Measurements from ENCODE around the gene CDKN2B-AS1.
"Not testable (repeated sequence)": the region's sequence is repeated elsewhere in the genome, so short reads cannot be mapped to it uniquely, and the experiment has no call there.

Gene CDKN2B-AS1

GRCh38 chr9:22053178-22053577, 58.6 kb downstream of the CDKN2B-AS1 start:
- no peaks in the 10 kb centered on the region for H3K27me3 ChIP-seq (ENCODE audit: control insufficient read depth in 5 of 5, insufficient read depth in 4 of 5, low read length in 5 of 5)
- no peak overlapping the region for H3K27ac ChIP-seq (ENCODE audit: low read depth, low read length)
- no peaks in the 10 kb centered on the region for H3K36me3 ChIP-seq (ENCODE audit: control insufficient read depth in 5 of 5, insufficient read depth in 5 of 5, low read length in 5 of 5)
- no peaks in the 10 kb centered on the region for H3K9me3 ChIP-seq (ENCODE audit: control insufficient read depth in 5 of 5, low read length in 5 of 5)
- peaks cover 3 to 20% (median 13%) of the 10 kb centered on the region in 5 donors for H3K4me1 ChIP-seq (ENCODE audit: control insufficient read depth in 5 of 5, insufficient read depth in 5 of 5, low read length in 5 of 5)
- no peak overlapping the region for H3K4me3 ChIP-seq (ENCODE audit: low read depth in 1 of 5, low read length in 5 of 5)
- no peak overlapping the region for H3K9ac ChIP-seq (ENCODE audit: low read length in 5 of 5)

- H3K9me3 ChIP-seq (ENCODE audit: control insufficient read depth in 5 of 5, low read length in 5 of 5) = no peaks in the 10 kb centered on the region
- H3K4me3 ChIP-seq (ENCODE audit: low read depth in 1 of 5, low read length in 5 of 5) = no peak overlapping the region
- H3K27me3 ChIP-seq (ENCODE audit: control insufficient read depth in 5 of 5, insufficient read depth in 4 of 5, low read length in 5 of 5) = no peaks in the 10 kb centered on the region
- no peak overlapping the region for H3K9ac ChIP-seq (ENCODE audit: low read length in 5 of 5)
- H3K4me1 ChIP-seq (ENCODE audit: control insufficient read depth in 5 of 5, insufficient read depth in 5 of 5, low read length in 5 of 5) = peaks cover 3 to 17% (median 11%) of the 10 kb centered on the region in 5 donors
- no peak overlapping the region for H3K27ac ChIP-seq (ENCODE audit: low read depth, low read length)
- H3K36me3 ChIP-seq (ENCODE audit: control insufficient read depth in 5 of 5, insufficient read depth in 5 of 5, low read length in 5 of 5) = no peaks in the 10 kb centered on the region
These were observed 59.5 kb downstream of the CDKN2B-AS1 start for GRCh38 chr9:22054076-22054475.

GRCh38 chr9:22054529-22054928, 59.9 kb downstream of the CDKN2B-AS1 start:
- Histone ChIP-seq H3K27me3 (ENCODE audit: control insufficient read depth in 5 of 5, insufficient read depth in 4 of 5, low read length in 5 of 5) (no peaks in the 10 kb centered on the region), H3K9me3 (ENCODE audit: control insufficient read depth in 5 of 5, low read length in 5 of 5) (no peaks in the 10 kb centered on the region), H3K27ac (ENCODE audit: low read depth, low read length) (no peak overlapping the region), H3K4me1 (ENCODE audit: control insufficient read depth in 5 of 5, insufficient read depth in 5 of 5, low read length in 5 of 5) (peaks cover 3 to 13% (median 9%) of the 10 kb centered on the region in 5 donors), H3K9ac (ENCODE audit: low read length in 5 of 5) (no peak overlapping the region), H3K36me3 (ENCODE audit: control insufficient read depth in 5 of 5, insufficient read depth in 5 of 5, low read length in 5 of 5) (no peaks in the 10 kb centered on the region), H3K4me3 (ENCODE audit: low read depth in 1 of 5, low read length in 5 of 5) (no peak overlapping the region)

GRCh38 chr9:22055090-22055489, 60.5 kb downstream of the CDKN2B-AS1 start:
- H3K4me1 ChIP-seq (ENCODE audit: control insufficient read depth in 5 of 5, insufficient read depth in 5 of 5, low read length in 5 of 5) = peaks cover 3 to 11% (median 8%) of the 10 kb centered on the region in 5 donors
- no peak overlapping the region for H3K27ac ChIP-seq (ENCODE audit: low read depth, low read length)
- no peaks in the 10 kb centered on the region for H3K27me3 ChIP-seq (ENCODE audit: control insufficient read depth in 5 of 5, insufficient read depth in 4 of 5, low read length in 5 of 5)
- H3K9me3 ChIP-seq (ENCODE audit: control insufficient read depth in 5 of 5, low read length in 5 of 5) = no peaks in the 10 kb centered on the region
- H3K9ac ChIP-seq (ENCODE audit: low read length in 5 of 5) = no peak overlapping the region
- no peak overlapping the region for H3K4me3 ChIP-seq (ENCODE audit: low read depth in 1 of 5, low read length in 5 of 5)
- no peaks in the 10 kb centered on the region for H3K36me3 ChIP-seq (ENCODE audit: control insufficient read depth in 5 of 5, insufficient read depth in 5 of 5, low read length in 5 of 5)

GRCh38 chr9:22056402-22056801, 61.8 kb downstream of the CDKN2B-AS1 start:
- no peak overlapping the region for H3K9ac ChIP-seq (ENCODE audit: low read length in 5 of 5)
- H3K9me3 ChIP-seq (ENCODE audit: control insufficient read depth in 5 of 5, low read length in 5 of 5) = no peaks in the 10 kb centered on the region
- peaks cover 0 to 12% (median 6%) of the 10 kb centered on the region in 5 donors for H3K4me1 ChIP-seq (ENCODE audit: control insufficient read depth in 5 of 5, insufficient read depth in 5 of 5, low read length in 5 of 5)
- H3K4me3 ChIP-seq (ENCODE audit: low read depth in 1 of 5, low read length in 5 of 5) = no peak overlapping the region
- no peaks in the 10 kb centered on the region for H3K27me3 ChIP-seq (ENCODE audit: control insufficient read depth in 5 of 5, insufficient read depth in 4 of 5, low read length in 5 of 5)
- H3K36me3 ChIP-seq (ENCODE audit: control insufficient read depth in 5 of 5, insufficient read depth in 5 of 5, low read length in 5 of 5) = no peaks in the 10 kb centered on the region
- no peak overlapping the region for H3K27ac ChIP-seq (ENCODE audit: low read depth, low read length)

GRCh38 chr9:22057972-22058371, 63.4 kb downstream of the CDKN2B-AS1 start:
- H3K9ac ChIP-seq (ENCODE audit: low read length in 5 of 5); H3K27ac ChIP-seq (ENCODE audit: low read depth, low read length); H3K36me3 ChIP-seq (ENCODE audit: control insufficient read depth in 5 of 5, insufficient read depth in 5 of 5, low read length in 5 of 5); H3K27me3 ChIP-seq (ENCODE audit: control insufficient read depth in 5 of 5, insufficient read depth in 4 of 5, low read length in 5 of 5); H3K4me3 ChIP-seq (ENCODE audit: low read depth in 1 of 5, low read length in 5 of 5); H3K9me3 ChIP-seq (ENCODE audit: control insufficient read depth in 5 of 5, low read length in 5 of 5): not testable (repeated sequence)
- H3K4me1 ChIP-seq (ENCODE audit: control insufficient read depth in 5 of 5, insufficient read depth in 5 of 5, low read length in 5 of 5) = peaks cover 0 to 12% (median 10%) of the 10 kb centered on the region in 5 donors

GRCh38 chr9:22060831-22061383, 66.3 kb downstream of the CDKN2B-AS1 start:
- no peak overlapping the region for H3K9ac ChIP-seq (ENCODE audit: low read length in 5 of 5)
- H3K36me3 ChIP-seq (ENCODE audit: control insufficient read depth in 5 of 5, insufficient read depth in 5 of 5, low read length in 5 of 5) = no peaks in the 10 kb centered on the region
- peak overlapping the region; percentile 30 for H3K27ac ChIP-seq (ENCODE audit: low read depth, low read length)
- no peaks in the 10 kb centered on the region for H3K9me3 ChIP-seq (ENCODE audit: control insufficient read depth in 5 of 5, low read length in 5 of 5)
- no peak overlapping the region for H3K4me3 ChIP-seq (ENCODE audit: low read depth in 1 of 5, low read length in 5 of 5)
- H3K27me3 ChIP-seq (ENCODE audit: control insufficient read depth in 5 of 5, insufficient read depth in 4 of 5, low read length in 5 of 5) = no peaks in the 10 kb centered on the region
- H3K4me1 ChIP-seq (ENCODE audit: control insufficient read depth in 5 of 5, insufficient read depth in 5 of 5, low read length in 5 of 5) = peaks cover 0 to 12% (median 10%) of the 10 kb centered on the region in 5 donors

- Histone ChIP-seq H3K9ac (ENCODE audit: low read length in 5 of 5) (no peak overlapping the region), H3K4me1 (ENCODE audit: control insufficient read depth in 5 of 5, insufficient read depth in 5 of 5, low read length in 5 of 5) (peaks cover 0 to 9% (median 6%) of the 10 kb centered on the region in 5 donors)
These were observed 70.4 kb downstream of the CDKN2B-AS1 start for GRCh38 chr9:22064957-22065356.

GRCh38 chr9:22065431-22066200, 71.0 kb downstream of the CDKN2B-AS1 start:
- H3K27ac ChIP-seq (ENCODE audit: low read depth, low read length) = no peak overlapping the region
- no peaks in the 10 kb centered on the region for H3K36me3 ChIP-seq (ENCODE audit: control insufficient read depth in 5 of 5, insufficient read depth in 5 of 5, low read length in 5 of 5)
- H3K9ac ChIP-seq (ENCODE audit: low read length in 5 of 5) = no peak overlapping the region
- no peaks in the 10 kb centered on the region for H3K9me3 ChIP-seq (ENCODE audit: control insufficient read depth in 5 of 5, low read length in 5 of 5)
- no peak overlapping the region for H3K4me3 ChIP-seq (ENCODE audit: low read depth in 1 of 5, low read length in 5 of 5)
- no peaks in the 10 kb centered on the region for H3K27me3 ChIP-seq (ENCODE audit: control insufficient read depth in 5 of 5, insufficient read depth in 4 of 5, low read length in 5 of 5)
- H3K4me1 ChIP-seq (ENCODE audit: control insufficient read depth in 5 of 5, insufficient read depth in 5 of 5, low read length in 5 of 5) = peaks cover 0 to 4% (median 3%) of the 10 kb centered on the region in 5 donors

More at GRCh38 chr9:22064957-22065356, 70.4 kb downstream of the CDKN2B-AS1 start:
- no peak overlapping the region for H3K27ac ChIP-seq (ENCODE audit: low read depth, low read length)
- no peaks in the 10 kb centered on the region for H3K27me3 ChIP-seq (ENCODE audit: control insufficient read depth in 5 of 5, insufficient read depth in 4 of 5, low read length in 5 of 5)
- H3K4me3 ChIP-seq (ENCODE audit: low read depth in 1 of 5, low read length in 5 of 5) = no peak overlapping the region
- no peaks in the 10 kb centered on the region for H3K36me3 ChIP-seq (ENCODE audit: control insufficient read depth in 5 of 5, insufficient read depth in 5 of 5, low read length in 5 of 5)
- H3K9me3 ChIP-seq (ENCODE audit: control insufficient read depth in 5 of 5, low read length in 5 of 5) = no peaks in the 10 kb centered on the region

GRCh38 chr9:22067196-22067595, 72.6 kb downstream of the CDKN2B-AS1 start:
- no peaks in the 10 kb centered on the region for H3K27me3 ChIP-seq (ENCODE audit: control insufficient read depth in 5 of 5, insufficient read depth in 4 of 5, low read length in 5 of 5)
- H3K9ac ChIP-seq (ENCODE audit: low read length in 5 of 5) = no peak overlapping the region
- no peak overlapping the region for H3K27ac ChIP-seq (ENCODE audit: low read depth, low read length)
- H3K36me3 ChIP-seq (ENCODE audit: control insufficient read depth in 5 of 5, insufficient read depth in 5 of 5, low read length in 5 of 5) = no peaks in the 10 kb centered on the region
- H3K4me1 ChIP-seq (ENCODE audit: control insufficient read depth in 5 of 5, insufficient read depth in 5 of 5, low read length in 5 of 5) = peaks cover 0 to 1% (median 0%) of the 10 kb centered on the region in 5 donors
- H3K9me3 ChIP-seq (ENCODE audit: control insufficient read depth in 5 of 5, low read length in 5 of 5) = no peaks in the 10 kb centered on the region
- H3K4me3 ChIP-seq (ENCODE audit: low read depth in 1 of 5, low read length in 5 of 5) = no peak overlapping the region

Measured in subcutaneous abdominal adipose tissue (tissue), 5 donors.